H1 (cell line): Measurements from ENCODE around the gene SNAI1. TPM values are rescaled to one million over a fixed set of nuclear protein-coding genes. Genes with fewer than 3 reads are reported as not detected.

Source experiments
- CBX5 ChIP-seq: fragments of 300-800, 300-1000 bp; sonication (generic); IDR thresholded peaks from 2 replicates; pipeline ENCODE4 v1.7.1; 2016; ENCODE audit warnings: antibody characterized with exemption, low read length, low read depth
- JUN ChIP-seq: IDR thresholded peaks from 2 replicates; pipeline ENCODE4 v1.6.1; 2011; ENCODE audit warnings: low read depth, mild to moderate bottlenecking, improper control_type of control experiment, low read length
- NRF1 ChIP-seq: IDR thresholded peaks from 2 replicates; pipeline ENCODE4 v1.6.1; 2011; ENCODE audit warnings: mild to moderate bottlenecking, low read depth, low read length, improper control_type of control experiment
- SIRT6 ChIP-seq: IDR thresholded peaks from one replicate; pipeline ENCODE4 v1.7.1; 2012; ENCODE audit warnings: low read length, inconsistent platforms
- SP1 ChIP-seq: IDR thresholded peaks from 2 replicates; pipeline ENCODE4 v1.6.1; 2011; ENCODE audit warnings: low read depth, low read length
- TAF1 ChIP-seq: IDR thresholded peaks from 2 replicates; pipeline ENCODE4 v1.6.1; 2011; ENCODE audit warnings: mild to moderate bottlenecking, low read depth, low read length
- polyA plus RNA-seq, 7 experiments: library from polyadenylated mRNA; depleted of rRNA in 3 of 7; stranded (reverse) in 5 of 7; unstranded in 2 of 7; fragments of >200 nt in 5 of 7; fragments of 200-250 nt in 2 of 7; gene quantifications; 1 replicate in 5 of 7; 2 replicates in 1 of 7; 4 replicates in 1 of 7; pipeline versions ENCODE4 v1.2.1 to v1.2.3, GENCODE V29; 2011 to 2013; ENCODE audit warnings: missing spikeins in 2 of 7, mixed read lengths in 2 of 7
- total RNA-seq: library from RNA; stranded (reverse); fragmentation: NEBNext Ultra II Directional; extraction: Animal tissue kit (Norgen Biotek cat#: 25700); gene quantifications from 2 replicates; pipeline ENCODE4 v1.2.1, GENCODE V29; 2021
- TF ChIP-seq, protein P1 (sequence below): fragments of 300-600 bp; sonication (generic); IDR thresholded peaks from 2 replicates; pipeline ENCODE4 v1.7.1; 2012; ENCODE audit warnings: low read length, moderate library complexity, mild to moderate bottlenecking, inconsistent platforms; ENCODE audit not compliant: insufficient replicate concordance
- TF ChIP-seq, protein P2 (sequence below): IDR thresholded peaks from 2 replicates; pipeline ENCODE4 v1.6.1; 2011; ENCODE audit warnings: low read depth, mild to moderate bottlenecking, low read length; ENCODE audit not compliant: insufficient read depth

SNAI1 gene
- total and polyA plus RNA-seq, 2 of the 8 experiments (the other 6 are each of a cell fraction or from before 2014, with no cell fraction given) = 6.5 to 8.0 TPM

DNA sequence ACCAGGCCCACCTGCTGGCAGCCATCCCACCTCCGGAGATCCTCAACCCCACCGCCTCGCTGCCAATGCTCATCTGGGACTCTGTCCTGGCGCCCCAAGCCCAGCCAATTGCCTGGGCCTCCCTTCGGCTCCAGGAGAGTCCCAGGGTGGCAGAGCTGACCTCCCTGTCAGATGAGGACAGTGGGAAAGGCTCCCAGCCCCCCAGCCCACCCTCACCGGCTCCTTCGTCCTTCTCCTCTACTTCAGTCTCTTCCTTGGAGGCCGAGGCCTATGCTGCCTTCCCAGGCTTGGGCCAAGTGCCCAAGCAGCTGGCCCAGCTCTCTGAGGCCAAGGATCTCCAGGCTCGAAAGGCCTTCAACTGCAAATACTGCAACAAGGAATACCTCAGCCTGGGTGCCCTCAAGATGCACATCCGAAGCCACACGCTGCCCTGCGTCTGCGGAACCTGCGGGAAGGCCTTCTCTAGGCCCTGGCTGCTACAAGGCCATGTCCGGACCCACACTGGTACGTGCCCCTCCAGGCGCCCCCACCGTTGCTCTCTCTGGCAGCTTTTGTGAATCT lies 1.1 kb downstream of the SNAI1 start (continued):
- TF ChIP-seq, protein P1, sequence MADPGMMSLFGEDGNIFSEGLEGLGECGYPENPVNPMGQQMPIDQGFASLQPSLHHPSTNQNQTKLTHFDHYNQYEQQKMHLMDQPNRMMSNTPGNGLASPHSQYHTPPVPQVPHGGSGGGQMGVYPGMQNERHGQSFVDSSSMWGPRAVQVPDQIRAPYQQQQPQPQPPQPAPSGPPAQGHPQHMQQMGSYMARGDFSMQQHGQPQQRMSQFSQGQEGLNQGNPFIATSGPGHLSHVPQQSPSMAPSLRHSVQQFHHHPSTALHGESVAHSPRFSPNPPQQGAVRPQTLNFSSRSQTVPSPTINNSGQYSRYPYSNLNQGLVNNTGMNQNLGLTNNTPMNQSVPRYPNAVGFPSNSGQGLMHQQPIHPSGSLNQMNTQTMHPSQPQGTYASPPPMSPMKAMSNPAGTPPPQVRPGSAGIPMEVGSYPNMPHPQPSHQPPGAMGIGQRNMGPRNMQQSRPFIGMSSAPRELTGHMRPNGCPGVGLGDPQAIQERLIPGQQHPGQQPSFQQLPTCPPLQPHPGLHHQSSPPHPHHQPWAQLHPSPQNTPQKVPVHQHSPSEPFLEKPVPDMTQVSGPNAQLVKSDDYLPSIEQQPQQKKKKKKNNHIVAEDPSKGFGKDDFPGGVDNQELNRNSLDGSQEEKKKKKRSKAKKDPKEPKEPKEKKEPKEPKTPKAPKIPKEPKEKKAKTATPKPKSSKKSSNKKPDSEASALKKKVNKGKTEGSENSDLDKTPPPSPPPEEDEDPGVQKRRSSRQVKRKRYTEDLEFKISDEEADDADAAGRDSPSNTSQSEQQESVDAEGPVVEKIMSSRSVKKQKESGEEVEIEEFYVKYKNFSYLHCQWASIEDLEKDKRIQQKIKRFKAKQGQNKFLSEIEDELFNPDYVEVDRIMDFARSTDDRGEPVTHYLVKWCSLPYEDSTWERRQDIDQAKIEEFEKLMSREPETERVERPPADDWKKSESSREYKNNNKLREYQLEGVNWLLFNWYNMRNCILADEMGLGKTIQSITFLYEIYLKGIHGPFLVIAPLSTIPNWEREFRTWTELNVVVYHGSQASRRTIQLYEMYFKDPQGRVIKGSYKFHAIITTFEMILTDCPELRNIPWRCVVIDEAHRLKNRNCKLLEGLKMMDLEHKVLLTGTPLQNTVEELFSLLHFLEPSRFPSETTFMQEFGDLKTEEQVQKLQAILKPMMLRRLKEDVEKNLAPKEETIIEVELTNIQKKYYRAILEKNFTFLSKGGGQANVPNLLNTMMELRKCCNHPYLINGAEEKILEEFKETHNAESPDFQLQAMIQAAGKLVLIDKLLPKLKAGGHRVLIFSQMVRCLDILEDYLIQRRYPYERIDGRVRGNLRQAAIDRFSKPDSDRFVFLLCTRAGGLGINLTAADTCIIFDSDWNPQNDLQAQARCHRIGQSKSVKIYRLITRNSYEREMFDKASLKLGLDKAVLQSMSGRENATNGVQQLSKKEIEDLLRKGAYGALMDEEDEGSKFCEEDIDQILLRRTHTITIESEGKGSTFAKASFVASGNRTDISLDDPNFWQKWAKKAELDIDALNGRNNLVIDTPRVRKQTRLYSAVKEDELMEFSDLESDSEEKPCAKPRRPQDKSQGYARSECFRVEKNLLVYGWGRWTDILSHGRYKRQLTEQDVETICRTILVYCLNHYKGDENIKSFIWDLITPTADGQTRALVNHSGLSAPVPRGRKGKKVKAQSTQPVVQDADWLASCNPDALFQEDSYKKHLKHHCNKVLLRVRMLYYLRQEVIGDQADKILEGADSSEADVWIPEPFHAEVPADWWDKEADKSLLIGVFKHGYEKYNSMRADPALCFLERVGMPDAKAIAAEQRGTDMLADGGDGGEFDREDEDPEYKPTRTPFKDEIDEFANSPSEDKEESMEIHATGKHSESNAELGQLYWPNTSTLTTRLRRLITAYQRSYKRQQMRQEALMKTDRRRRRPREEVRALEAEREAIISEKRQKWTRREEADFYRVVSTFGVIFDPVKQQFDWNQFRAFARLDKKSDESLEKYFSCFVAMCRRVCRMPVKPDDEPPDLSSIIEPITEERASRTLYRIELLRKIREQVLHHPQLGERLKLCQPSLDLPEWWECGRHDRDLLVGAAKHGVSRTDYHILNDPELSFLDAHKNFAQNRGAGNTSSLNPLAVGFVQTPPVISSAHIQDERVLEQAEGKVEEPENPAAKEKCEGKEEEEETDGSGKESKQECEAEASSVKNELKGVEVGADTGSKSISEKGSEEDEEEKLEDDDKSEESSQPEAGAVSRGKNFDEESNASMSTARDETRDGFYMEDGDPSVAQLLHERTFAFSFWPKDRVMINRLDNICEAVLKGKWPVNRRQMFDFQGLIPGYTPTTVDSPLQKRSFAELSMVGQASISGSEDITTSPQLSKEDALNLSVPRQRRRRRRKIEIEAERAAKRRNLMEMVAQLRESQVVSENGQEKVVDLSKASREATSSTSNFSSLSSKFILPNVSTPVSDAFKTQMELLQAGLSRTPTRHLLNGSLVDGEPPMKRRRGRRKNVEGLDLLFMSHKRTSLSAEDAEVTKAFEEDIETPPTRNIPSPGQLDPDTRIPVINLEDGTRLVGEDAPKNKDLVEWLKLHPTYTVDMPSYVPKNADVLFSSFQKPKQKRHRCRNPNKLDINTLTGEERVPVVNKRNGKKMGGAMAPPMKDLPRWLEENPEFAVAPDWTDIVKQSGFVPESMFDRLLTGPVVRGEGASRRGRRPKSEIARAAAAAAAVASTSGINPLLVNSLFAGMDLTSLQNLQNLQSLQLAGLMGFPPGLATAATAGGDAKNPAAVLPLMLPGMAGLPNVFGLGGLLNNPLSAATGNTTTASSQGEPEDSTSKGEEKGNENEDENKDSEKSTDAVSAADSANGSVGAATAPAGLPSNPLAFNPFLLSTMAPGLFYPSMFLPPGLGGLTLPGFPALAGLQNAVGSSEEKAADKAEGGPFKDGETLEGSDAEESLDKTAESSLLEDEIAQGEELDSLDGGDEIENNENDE = no peak
- TF ChIP-seq CBX5 = no peak
- no peak for TF ChIP-seq SP1
- TF ChIP-seq, protein P2, sequence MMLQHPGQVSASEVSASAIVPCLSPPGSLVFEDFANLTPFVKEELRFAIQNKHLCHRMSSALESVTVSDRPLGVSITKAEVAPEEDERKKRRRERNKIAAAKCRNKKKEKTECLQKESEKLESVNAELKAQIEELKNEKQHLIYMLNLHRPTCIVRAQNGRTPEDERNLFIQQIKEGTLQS = no peak
- TF ChIP-seq NRF1 = no peak
- no peak for TF ChIP-seq JUN
- no peak for TF ChIP-seq TAF1
- no peak for TF ChIP-seq SIRT6
